Hematopoietic multipotent progenitor cell treated with erythropoietin and hydrocortisone succinate and interleukin-3 and kit ligand, for 17 days (in vitro differentiated cells): ENCODE data around the gene ADAMTSL3.
"Not testable (repeated sequence)": the region's sequence is repeated elsewhere in the genome, so short reads cannot be mapped to it uniquely, and the experiment has no call there.

Experiments
- DNase-seq: peaks from one replicate; pipeline ENCODE4 v3.0.0-alpha.2; 2015; ENCODE audit warnings: low spot score

The ADAMTSL3 gene

DNA sequence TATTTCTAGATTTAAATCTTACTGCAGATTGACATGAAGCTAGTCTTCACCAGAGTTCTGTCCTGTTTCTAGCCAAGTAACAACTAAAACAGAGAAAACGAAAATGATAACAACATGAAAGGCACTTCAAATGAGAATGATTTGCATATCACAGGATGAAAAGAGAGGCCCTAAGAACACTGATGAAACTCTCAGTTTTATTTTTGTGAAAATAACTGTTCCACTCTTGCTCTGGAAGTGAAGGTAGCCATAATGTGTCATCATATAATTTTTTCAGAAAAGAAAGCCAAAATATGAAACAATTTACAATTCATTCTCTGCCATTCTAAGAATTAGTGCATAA lies 274.4 kb downstream of the ADAMTSL3 start:
- no peak for DNase-seq

DNA sequence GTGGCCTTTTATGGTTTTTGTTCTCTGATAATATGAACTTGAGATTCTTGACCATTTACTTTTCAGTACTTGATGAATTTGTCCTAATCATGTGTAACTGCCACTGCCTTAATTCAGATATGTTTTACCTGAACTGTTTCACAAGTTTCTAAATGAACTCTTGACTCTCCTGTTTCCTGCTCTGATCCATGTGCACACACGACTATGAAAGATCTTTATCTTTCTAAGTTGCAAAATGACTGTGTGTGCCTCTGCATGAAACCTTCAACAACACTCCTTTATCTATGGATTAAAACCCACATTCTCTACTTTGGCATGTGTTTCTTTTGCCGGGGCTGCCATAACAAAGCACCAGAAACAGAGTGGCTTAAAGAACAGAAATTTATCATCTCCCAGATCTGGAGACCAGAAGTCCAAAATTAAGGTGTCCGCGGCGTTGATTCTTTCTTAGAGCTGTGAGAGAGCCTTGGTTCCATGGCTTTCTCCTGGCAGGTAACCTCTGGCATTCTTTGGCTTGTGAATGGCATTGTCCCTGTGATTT lies 275.0 kb downstream of the ADAMTSL3 start:
- no peak for DNase-seq

DNA sequence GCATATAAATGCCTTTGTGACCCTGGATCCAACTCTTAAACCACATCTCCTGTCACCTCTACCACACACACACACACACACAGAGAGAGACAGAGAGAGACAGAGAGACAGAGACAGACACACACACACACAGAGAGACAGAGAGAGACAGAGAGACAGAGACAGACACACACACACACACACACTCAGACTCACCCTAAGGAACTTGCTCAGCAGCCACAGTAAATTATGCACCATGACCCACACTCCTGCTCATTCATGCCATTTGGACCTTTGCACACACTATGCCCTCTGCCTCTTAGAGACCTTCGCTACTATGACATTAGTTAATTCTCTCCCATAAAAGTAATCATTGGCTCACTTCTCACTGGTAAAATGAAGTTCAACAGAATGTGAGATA lies 275.7 kb downstream of the ADAMTSL3 start:
- DNase-seq: no peak

DNA sequence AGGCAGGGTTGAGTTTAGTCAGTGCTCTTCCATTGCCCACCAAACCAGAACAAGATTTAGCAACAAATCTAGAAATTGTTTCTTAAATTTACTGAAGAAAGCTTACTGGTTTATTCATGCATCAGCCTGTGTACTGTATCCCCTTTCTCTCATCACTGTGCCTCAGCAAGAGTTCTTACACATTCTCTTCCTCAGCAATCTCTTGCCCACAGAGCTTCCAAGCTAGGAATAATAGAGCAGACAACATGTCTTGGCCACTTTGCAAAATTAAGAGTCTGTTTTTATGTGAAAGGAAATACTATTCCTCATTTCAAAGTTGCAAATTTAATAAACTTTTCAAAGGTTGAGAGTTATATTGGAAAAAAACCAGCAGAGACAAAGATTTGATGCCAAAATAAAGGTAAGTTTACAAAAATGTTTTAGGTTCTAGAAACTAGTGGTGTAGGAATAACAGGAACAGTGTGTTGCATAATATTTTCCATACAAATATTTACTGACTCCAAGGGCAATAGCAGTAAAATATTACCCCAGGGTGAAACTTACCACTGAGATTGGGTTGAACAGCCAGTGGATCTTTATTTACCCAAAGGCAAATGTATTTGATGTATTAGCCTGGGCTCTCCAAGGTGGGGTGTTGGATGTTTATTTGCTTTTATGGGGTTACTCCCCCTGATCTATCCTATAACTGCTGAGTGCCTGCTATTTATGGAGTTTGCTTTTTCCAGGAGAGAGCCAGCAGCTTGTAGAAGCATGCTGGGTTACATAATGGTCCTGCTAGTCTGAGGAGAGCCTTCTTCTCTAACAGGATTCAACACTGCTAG lies 276.7 kb downstream of the ADAMTSL3 start:
- DNase-seq: no peak

DNA sequence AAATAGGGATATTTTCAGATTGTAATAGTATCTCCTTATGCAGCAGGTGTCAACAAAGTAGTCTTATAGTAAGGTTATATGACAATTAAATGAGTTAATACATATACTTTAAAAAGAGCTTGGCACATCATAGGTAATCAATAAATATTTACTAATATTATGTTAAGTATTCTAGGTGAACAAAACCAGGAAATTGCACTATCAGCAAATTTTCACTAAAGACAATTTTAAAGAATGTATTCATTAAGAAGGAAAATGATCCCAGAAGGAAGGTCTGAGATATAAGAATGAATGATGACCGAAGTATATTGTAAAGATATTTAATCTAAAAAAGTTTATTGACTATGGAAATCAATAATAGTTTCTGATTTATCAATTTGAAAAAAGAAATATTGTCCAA lies 281.9 kb downstream of the ADAMTSL3 start:
- DNase-seq: no peak

DNA sequence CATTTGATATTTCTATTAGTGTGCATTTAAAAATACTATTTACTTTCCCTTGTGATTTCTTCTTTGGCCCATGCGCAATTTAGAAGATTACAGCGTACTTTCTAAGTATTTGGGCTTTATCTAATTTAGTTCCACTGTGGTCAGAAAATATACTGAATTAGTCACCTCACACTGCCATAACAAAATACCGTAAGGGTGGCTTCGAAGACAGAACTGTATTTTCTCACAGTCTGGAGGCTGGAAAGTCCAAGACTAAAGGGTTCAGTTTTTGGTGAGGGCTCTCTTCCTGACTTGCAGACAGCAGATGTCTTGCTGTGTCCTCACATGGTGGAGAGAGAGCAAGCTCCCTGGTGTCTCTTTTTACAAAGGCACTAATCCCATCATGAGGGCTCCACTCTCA lies 286.2 kb downstream of the ADAMTSL3 start:
- DNase-seq: no peak

DNA sequence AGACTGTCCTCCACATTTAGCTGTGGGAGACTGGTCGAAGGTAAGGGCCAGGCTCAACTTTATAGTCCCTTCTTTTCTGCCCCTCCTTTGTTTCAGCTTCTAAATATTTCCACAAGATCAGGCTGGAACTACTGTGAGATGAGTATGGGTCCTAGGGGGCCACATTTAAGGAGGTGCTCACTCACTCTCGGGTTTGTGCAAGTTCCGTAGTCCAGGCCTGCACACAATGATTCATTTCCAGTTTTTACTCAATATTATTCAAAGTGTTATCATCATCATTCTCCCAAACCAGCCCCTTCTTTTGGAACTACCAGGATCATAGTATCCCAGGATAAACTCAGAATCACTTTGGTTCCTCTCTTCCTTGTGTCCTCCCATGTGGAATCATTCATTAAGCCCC lies 289.1 kb downstream of the ADAMTSL3 start:
- no peak for DNase-seq

DNA sequence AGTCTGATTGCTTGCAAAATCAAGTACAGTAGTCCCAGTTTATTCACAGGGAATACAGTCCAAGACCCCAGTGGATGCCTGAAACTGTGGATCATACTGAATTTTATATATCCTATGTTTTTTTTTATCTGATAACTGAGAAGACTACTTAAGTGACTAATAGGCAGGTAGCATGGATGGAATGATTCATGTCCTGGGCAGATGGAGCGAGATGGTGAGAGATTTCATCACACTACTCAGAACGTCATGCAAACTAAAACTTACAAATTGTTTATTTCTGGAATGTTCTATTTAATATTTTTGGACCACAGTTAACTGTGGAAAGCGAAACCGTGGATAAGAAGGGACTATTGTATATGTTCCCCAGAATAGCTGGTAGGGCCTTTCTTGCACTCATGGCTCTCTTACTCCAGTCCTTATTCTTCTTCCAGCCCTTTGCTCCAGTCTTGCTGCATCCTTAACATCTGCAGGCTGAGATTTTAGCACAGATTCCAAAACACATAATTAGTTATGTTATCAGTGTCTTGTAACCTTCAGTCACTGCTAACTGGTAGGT lies 290.0 kb downstream of the ADAMTSL3 start:
- no peak for DNase-seq

DNA sequence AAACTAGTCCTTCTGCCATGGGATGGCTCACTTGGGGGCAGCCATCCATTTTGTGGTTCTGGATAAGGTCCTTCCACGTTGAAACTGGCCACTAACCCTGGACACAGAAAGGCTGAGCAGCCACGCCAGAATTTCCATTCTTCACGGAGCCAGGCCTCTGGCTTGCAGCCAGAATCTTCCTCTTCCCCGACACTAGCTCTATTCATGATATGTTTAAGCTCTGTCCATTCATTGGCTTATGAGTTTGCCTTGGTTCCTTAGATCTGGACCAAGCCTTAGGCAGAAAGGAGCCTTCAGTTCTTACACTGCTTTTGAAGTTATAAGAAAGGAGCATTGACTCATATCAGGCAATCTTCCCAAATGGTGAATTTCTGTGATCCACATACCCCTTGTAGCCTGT lies 293.2 kb downstream of the ADAMTSL3 start:
- no peak for DNase-seq

DNA sequence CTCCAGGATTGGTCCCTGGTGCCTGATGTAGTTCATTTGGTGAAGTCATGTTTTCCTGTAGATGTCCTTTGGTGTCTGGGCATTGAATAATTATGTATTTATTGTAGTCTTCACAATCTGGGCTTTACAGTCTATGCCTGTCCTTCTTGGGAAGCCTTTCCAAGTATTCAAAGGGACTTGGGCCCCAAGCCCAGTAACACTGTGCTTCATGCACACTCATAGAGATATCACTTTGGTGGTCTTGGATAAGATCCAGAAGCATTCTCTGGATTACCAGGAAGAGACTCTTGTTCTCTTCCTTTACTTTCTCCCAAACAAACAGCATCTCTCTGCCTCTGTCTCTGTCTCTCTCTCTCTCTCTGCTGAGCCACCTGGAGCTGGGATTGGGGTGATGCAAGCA lies 300.6 kb downstream of the ADAMTSL3 start:
- DNase-seq: no peak

DNA sequence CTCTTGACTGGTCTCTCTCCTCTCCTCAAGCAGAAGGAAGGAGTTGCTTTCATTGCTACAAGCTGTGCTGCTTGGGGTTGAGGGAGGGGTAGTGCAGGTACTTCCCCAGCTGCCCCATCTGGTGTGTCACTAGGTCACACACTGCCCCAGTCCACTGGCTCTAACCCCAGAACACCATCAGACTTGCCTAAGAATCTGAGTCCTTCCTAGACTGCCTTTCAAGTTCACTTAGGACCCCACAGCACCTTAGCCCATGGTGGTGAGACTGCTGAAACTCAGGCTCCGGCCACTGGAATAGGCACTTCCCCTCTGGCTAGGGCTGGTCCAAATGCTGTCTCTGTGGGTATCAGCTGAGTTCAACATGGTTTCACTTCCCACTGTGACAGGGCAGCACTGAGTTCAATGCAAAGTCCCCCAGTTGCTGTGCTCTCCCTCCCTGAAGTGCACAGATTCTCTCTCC lies 301.9 kb downstream of the ADAMTSL3 start:
- DNase-seq: no peak

DNA sequence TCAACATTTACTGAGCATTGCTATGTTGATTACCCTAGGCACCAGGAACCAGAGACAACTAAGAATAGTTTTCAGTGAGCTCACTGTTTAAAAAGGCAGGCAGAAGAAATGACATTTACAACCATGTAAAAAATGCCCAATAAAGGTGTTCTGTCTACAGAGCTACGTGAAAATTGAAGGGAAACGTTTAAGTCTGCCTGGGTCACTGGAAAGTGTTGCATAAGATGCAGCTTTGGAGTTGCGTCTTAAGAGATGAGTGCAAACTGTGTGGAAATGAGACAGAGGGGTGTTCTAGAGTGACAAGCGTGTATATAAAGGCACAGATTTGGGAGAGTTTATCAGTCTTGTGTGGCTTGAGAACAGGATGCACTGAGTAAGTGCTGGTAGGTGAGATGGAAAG lies 303.0 kb downstream of the ADAMTSL3 start:
- no peak for DNase-seq

DNA sequence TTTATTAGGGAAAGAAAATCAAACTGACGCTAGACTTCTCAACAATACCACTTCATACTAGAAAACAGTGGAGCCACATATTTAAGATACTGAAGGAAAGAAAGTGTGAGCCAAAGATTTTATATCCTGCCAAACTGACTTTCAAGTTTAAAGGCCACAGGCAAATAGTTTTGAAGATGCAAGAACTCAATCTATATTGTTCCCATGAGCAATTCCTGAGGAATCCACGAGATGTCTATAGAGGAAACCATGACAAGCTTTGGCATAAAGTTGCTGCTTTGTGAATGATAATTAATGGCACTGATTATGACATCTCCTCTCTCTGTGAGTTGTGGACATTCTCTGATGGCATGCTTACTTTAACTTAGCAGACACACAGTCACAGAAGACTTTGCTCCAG lies 305.6 kb downstream of the ADAMTSL3 start:
- no peak for DNase-seq

DNA sequence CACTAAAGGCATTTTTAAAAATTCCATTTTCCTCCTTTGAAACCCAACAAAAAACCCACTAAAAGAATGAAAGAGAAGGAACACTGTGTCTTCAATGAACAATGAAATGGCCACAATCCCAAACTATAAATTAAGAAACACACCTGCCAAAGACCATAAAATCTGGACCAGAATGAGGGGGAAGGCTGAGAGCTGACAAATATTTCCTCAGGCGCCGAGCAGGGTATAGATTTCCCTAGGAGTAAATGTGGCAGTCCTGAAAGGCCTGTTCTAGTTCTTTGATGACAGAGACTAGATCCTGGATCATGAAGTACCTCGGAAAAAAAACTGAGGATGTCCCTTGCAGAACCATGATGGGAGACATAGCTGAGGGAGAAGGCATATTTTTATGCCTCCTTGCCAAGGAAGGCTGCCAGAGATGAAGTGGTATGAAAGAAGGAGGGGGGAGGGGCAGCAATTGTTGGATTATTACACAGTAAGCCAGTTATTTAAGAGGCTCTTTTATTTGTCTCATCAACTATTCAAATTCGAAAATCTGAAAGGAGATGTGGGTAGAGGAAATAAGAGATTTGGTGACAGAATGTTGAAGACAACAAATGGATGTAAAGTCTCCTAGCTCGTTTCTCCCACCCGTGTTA lies 306.4 kb downstream of the ADAMTSL3 start:
- no peak for DNase-seq

DNA sequence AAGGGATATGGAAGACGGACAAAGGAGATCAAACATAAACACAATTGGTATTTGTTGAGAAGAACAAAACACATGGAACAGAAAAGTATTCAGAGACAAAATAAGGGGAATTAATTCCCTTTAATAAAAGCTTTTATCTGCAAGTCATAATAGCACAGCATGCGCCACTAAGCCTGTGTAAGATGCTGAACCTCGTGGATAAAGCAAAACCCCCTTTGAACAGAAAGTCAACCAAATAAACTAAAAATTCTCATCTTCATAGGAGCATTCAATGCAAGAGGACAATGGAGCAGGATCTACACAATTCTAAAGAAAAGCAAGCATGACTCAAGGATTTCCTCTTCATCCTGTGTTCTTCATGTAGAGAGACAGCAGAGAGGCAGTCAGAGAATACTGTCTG lies 307.4 kb downstream of the ADAMTSL3 start:
- DNase-seq: no peak

DNA sequence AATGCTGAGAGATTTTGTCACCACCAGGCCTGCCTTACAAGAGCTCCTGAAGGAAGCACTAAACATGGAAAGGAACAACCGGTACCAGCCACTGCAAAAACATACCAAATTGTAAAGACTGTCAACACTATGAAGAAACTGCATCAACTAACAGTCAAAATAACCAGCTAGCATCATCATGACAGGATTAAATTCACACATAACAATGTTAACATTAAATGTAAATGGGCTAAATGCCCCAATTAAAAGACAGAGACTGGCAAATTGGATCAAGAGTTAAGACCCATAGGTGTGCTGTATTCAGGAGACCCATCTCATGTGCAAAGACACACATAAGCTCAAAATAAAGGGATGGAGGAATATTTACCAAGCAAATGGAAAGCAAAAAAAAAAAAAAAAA lies 311.0 kb downstream of the ADAMTSL3 start:
- DNase-seq: not testable (repeated sequence)

DNA sequence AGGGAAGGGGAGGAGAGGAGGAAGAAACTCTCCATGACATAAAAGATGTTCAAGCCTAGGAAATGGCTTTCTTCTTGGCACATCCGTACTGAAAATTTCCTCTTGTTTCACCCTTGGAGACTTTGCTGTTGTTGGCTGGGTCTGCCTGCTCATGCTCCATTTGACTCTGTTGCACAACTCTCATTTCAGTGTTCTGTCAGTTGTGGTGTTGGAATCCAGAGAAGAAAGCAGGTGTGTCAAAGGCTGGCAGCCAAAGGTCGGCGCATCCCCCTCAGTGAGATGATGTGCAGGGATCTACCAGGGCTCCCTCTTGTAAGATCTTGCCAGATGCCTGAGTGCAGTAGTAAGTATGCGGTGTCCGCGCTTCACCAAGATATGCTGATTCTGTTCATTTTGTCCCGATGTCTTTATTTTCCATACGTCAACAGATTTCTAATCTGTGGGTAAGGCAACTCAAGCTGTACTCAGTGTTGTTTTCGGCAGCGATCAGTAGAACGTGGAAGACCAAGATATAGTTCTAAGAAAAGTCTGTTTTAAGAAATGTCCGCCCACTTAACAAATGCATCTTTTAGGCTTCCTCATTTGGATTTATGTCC lies 316.5 kb downstream of the ADAMTSL3 start:
- DNase-seq: no peak

DNA sequence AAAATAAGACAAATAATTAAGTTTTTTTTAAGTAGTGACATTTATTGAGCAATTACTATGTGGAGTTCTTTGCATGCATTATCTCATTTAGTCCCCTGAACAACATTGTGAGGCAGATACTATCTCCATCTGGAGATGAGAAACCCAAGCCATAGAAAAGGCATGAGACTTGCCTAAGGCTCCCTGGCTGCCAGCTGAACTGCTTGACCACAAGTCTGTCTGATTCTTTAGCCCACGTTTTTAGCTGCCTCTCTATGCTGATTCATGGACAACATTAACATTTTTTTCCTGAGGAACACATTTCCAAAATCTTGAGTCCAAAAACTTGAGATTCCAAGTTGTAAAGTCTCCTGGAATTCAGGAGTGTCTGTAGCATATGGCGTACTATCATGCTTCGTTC lies 318.1 kb downstream of the ADAMTSL3 start:
- DNase-seq: no peak

DNA sequence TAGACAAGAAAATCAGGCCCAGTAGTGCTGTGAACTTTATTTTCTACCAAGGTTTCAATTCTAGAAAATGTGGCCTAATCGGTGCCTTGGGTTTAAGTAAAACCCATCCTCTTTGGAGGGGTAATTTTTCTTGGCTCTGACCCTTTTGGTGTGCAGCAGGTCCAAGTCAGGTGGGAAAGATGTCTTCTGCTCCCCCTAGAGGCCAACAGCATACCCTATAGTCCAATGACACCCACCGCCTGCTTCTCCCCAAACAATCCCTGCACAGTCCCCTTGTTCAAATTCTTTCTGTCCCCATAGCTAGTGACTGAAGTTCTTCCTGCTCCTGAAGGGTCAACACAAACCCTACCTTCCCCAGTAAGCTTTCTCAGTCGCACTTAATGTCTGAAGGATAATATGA lies 319.9 kb downstream of the ADAMTSL3 start:
- no peak for DNase-seq

DNA sequence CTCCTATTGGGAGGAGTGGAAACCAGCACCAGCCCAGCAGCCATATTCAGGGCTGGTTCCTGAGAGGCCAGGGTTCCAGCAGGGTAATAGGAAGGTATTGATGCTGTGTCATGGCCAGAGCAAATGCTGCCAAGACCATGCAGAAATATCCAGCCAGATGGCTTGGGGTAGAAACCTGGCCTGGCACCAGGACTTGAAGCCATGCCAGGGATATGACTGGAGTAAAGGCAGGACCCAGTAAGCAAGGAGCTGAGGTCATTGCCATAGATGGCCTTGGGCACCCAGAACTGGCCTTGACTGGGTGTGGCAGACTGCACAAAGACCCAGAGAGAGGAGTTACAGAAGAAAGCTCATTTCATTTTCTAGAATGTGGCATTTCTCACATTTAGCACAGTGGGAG lies 324.1 kb downstream of the ADAMTSL3 start:
- DNase-seq: no peak

DNA sequence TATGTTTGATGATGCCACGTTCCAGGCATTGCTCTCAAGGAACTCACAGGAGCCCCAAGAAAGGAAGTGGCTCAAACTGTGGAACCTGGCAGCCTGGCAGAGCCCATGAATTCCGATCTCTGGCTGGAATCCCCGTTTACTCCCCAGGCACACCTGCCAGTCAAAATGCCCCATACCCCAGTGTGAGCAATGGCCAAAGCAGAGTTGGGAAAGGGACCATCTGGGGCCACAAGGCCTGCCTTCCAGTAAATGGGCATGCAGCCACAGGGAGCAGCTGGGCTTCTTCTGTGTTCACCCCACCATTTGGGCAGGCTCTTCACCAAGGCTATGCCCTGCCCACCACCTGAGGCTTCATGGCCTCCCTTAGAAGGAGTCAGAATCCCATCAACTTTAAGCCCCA lies 324.7 kb downstream of the ADAMTSL3 start:
- DNase-seq: no peak

DNA sequence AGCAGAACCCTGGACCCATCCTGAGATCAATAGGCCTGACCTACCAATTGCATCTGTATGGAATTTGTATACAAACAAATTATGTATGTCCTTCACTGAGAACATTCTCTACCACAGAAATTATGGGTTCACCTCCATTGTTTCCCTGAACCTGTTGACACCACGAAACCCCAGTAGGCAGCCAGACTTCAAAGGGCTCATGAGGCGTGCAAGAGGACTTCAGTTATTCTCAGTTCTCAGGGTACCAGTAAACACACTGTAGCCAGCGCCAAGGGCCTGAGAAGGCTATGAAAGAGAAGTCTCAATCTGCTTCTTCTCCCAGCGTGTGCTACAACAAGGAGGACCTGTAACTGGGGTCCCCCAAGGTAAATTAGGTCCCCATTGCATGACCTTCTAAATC lies 326.7 kb downstream of the ADAMTSL3 start:
- DNase-seq: no peak

DNA sequence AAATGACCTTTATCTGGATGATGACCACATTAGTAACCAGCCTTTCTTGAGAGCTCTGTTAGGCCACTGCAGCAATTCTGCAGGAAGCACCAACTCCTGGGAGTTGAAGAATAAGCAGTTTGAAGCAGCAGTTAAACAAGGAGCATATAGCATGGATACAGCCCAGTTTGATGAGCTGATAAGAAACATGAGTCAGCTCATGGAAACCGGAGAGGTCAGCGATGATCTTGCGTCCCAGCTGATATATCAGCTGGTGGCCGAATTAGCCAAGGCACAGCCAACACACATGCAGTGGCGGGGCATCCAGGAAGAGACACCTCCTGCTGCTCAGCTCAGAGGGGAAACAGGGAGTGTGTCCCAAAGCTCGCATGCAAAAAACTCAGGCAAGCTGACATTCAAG lies 328.8 kb downstream of the ADAMTSL3 start:
- DNase-seq: no peak
